T-cell (primary cell): ENCODE data around the gene MGAT5. TPM values are rescaled to one million over a fixed set of nuclear protein-coding genes. Genes with fewer than 3 reads are reported as not detected.

Experiments used
- ATAC-seq, 4 experiments: fragments of 200-7000 bp in 3 of 4; fragments of 150-1000 bp in 1 of 4; cut with Tn5 transposase; replicated peaks in 1 of 4; 1 replicate in 3 of 4; 2 replicates in 1 of 4; pipeline ENCODE4 v1.10.0; 2021; ENCODE audit warnings: moderate library complexity in 3 of 4, mild to moderate bottlenecking in 2 of 4, moderate number of reproducible peaks in 1 of 4
- CTCF ChIA-PET, 2 donors: fragments of 300-600 bp; sonication (Branson Sonifier 250); formaldehyde crosslinking; loops; one replicate each; lab custom pipeline; 2022; ENCODE audit warnings: antibody characterized with exemption in 2 of 2; lab: Charles Lee
- POLR2A ChIA-PET, 2 donors: fragments of 300-600 bp; sonication (Branson Sonifier 250); formaldehyde crosslinking; loops; one replicate each; lab custom pipeline; 2022; ENCODE audit warnings: antibody characterized with exemption in 2 of 2; lab: Charles Lee
- DNase-seq, 35 experiments: peaks; one replicate each; pipeline versions ENCODE4 v3.0.0 to v3.0.0-alpha.2; 2013 to 2023
- H3K27ac ChIP-seq: one replicate; pipeline ENCODE4 v1.5.1; 2013; ENCODE audit warnings: low read length
- H3K27me3 ChIP-seq, 2 experiments: replicated peaks in 1 of 2; 1 replicate in 1 of 2; 2 replicates in 1 of 2; pipeline versions ENCODE4 v1.6.1 to v1.7.0; 2013; ENCODE audit warnings: low read length in 1 of 2, mixed read lengths in 1 of 2; ENCODE audit not compliant: control insufficient read depth in 2 of 2, insufficient read depth in 2 of 2; ENCODE audit errors: extremely low read depth in 1 of 2
- H3K36me3 ChIP-seq, 2 donors: 1 replicate in 1 of 2; 2 replicates in 1 of 2; pipeline versions ENCODE4 v1.6.1 to v1.7.0; 2013; ENCODE audit warnings: low read length in 1 of 2; ENCODE audit not compliant: control insufficient read depth in 2 of 2, insufficient read depth in 1 of 2; ENCODE audit errors: extremely low read depth in 1 of 2
- H3K4me1 ChIP-seq, 2 experiments: 1 replicate in 1 of 2; 2 replicates in 1 of 2; pipeline versions ENCODE4 v1.6.1 to v1.7.0; 2013; ENCODE audit warnings: low read length in 2 of 2, mixed read lengths in 1 of 2; ENCODE audit not compliant: insufficient read depth in 2 of 2, control insufficient read depth in 1 of 2; ENCODE audit errors: extremely low read depth in 1 of 2
- H3K4me3 ChIP-seq, 2 donors: 1 replicate in 1 of 2; 2 replicates in 1 of 2; pipeline versions ENCODE4 v1.5.1 to v1.7.0; 2013; ENCODE audit warnings: mild to moderate bottlenecking in 2 of 2, low read length in 1 of 2, moderate library complexity in 1 of 2; ENCODE audit not compliant: control insufficient read depth in 1 of 2; ENCODE audit errors: extremely low read depth in 1 of 2
- H3K9me3 ChIP-seq: 2 replicates; pipeline ENCODE4 v1.7.0; 2013
- H3K27ac Mint-ChIP-seq, 2 donors: one replicate each; pipeline ENCODE4 v1.8.0; 2020 to 2021; ENCODE audit warnings: mild to moderate bottlenecking in 2 of 2, mixed read lengths in 2 of 2
- H3K27me3 Mint-ChIP-seq, 2 donors: one replicate each; pipeline ENCODE4 v1.8.0; 2021 to 2022; ENCODE audit warnings: mixed read lengths in 2 of 2
- H3K36me3 Mint-ChIP-seq: one replicate; pipeline ENCODE4 v1.8.0; 2021; ENCODE audit warnings: mixed read lengths
- H3K4me1 Mint-ChIP-seq, 3 donors: one replicate each; pipeline ENCODE4 v1.8.0; 2020 to 2022; ENCODE audit warnings: mixed read lengths in 3 of 3, mild to moderate bottlenecking in 1 of 3
- H3K4me3 Mint-ChIP-seq, 3 donors: one replicate each; pipeline ENCODE4 v1.8.0; 2020 to 2022; ENCODE audit warnings: mild to moderate bottlenecking in 3 of 3, mixed read lengths in 3 of 3, moderate library complexity in 3 of 3
- H3K9me3 Mint-ChIP-seq, 3 donors: one replicate each; pipeline ENCODE4 v1.8.0; 2020 to 2022; ENCODE audit warnings: mixed read lengths in 3 of 3
- WGBS: methylation state at CpG from one replicate; pipeline ENCODE4 v1.1.5; 2013; ENCODE audit warnings: missing lambda C conversion rate; ENCODE audit not compliant: insufficient coverage; 5-methylcytosine and 5-hydroxymethylcytosine counted together
- total RNA-seq, 35 experiments: library from RNA in 6 of 35; stranded (reverse) in 6 of 35; fragments of 120-200 nt in 1 of 35; gene quantifications; one replicate each; pipeline versions ENCODE4 v1.2.1 to v1.2.4 and lab custom pipeline; 2013 to 2026

Gene MGAT5
- total RNA-seq, 5 donors from 2014 or later (not counting 1 experiment from before 2014, with no cell fraction given): 61.1 to 94.9 (median 81.8) TPM

DNA sequence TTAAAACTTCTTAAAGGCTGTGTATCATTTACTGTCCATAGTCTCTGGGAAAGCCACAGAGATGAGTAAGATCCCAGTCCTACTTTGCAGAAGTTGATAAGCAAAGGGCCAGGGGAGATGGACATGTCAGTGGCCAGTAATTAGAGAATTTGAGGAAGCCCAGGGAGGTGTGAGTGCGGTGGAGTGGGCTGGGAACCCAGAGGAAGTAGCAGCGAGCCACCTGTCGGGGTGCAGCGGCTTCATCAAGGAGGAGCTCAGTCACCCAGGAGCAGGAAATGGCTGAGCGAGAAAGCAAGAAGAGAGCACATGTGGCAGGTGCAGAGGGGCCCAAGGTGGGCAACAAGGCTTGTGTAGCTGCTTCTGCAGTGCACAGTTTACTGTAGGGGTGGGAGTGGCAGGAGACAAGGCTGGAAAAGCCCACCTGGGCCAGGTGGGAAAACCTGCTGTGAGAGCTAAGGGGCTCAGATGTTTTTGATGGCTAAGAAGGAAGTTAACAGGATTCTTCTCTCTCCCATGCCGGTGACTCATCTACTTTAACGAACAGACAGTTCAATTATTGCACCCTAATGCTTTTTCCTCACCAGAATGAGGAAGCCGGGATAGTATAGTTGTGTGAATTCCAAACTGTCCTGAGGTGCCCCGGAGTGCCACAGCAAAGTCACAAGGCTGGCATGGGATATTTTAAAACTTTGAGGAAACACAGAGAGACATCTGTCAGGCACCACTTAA is 34.8 kb upstream of the MGAT5 start:
- Histone ChIP-seq H3K4me1 (peaks cover 44 to 48% of the 10 kb centered on the region in 2 experiments), H3K27ac (peak overlapping the region; percentile 84), H3K27me3 (no peaks in the 10 kb centered on the region), H3K36me3 (no peaks in the 10 kb centered on the region), H3K9me3 (no peaks in the 10 kb centered on the region), H3K4me3 (peak overlapping the region; percentile 5 to 15)
- Mint-ChIP-seq H3K36me3 (peaks cover 12% of the 10 kb centered on the region), H3K27ac (peak overlapping the region; percentile 88 to 94), H3K27me3 (no peaks in the 10 kb centered on the region), H3K9me3 (peaks cover 0 to 8% (median 3%) of the 10 kb centered on the region in 3 donors), H3K4me3 (peak overlapping the region; percentile 48 to 75 (median 61)), H3K4me1 (peaks cover 59 to 77% (median 66%) of the 10 kb centered on the region in 3 donors)
- 0% methylated on average over 5 of the region's 9 CpGs for WGBS
- DNase-seq: peak in 34 of 35 experiments; percentile 21 to 63 (median 38)
- ChIA-PET CTCF (interaction anchor here (0.6 to 3.0 kb wide), 12 partner anchors 9 to 101 kb away, joined by 3 to 11 read pairs (median 4); no protein-coding TSS in a partner anchor), POLR2A (interaction anchor here in 1 of 2 donors (1.1 to 1.5 kb wide), 2 partner anchors 12 to 99 kb away, joined by 3 to 8 read pairs; no protein-coding TSS in a partner anchor)
- peak; percentile 70 to 84 (median 78) for ATAC-seq

- H3K9me3 Mint-ChIP-seq: no peaks in the 10 kb centered on the region
- H3K27ac Mint-ChIP-seq: peak overlapping the region; percentile 40 to 94
- H3K27me3 Mint-ChIP-seq: no peaks in the 10 kb centered on the region
- ChIA-PET CTCF (interaction anchor here (2.0 to 3.0 kb wide), 2 partner anchors 12 to 102 kb away, joined by 9 to 11 read pairs; no protein-coding TSS in a partner anchor), POLR2A (interaction anchor here (0.6 to 1.5 kb wide), 3 partner anchors 11 to 93 kb away, joined by 4 to 8 read pairs (median 4); no protein-coding TSS in a partner anchor)
- DNase-seq (no peak), ATAC-seq (no peak)
- no peaks in the 10 kb centered on the region for H3K9me3 ChIP-seq
- peaks cover 59 to 82% (median 71%) of the 10 kb centered on the region in 3 donors for H3K4me1 Mint-ChIP-seq
- peaks cover 44 to 48% of the 10 kb centered on the region in 2 experiments for H3K4me1 ChIP-seq
- WGBS: 73% methylated on average over 5 of the region's 7 CpGs
- H3K4me3 ChIP-seq: no peak overlapping the region
- no peak overlapping the region for H3K27ac ChIP-seq
- peak overlapping the region in 1 of 3 donors; percentile 3 for H3K4me3 Mint-ChIP-seq
- H3K27me3 ChIP-seq: no peaks in the 10 kb centered on the region
- H3K36me3 ChIP-seq: no peaks in the 10 kb centered on the region
- peaks cover 3% of the 10 kb centered on the region for H3K36me3 Mint-ChIP-seq
These were observed 33.4 kb upstream of the MGAT5 start for GRCh38 chr2:134220344-134220974.

DNA sequence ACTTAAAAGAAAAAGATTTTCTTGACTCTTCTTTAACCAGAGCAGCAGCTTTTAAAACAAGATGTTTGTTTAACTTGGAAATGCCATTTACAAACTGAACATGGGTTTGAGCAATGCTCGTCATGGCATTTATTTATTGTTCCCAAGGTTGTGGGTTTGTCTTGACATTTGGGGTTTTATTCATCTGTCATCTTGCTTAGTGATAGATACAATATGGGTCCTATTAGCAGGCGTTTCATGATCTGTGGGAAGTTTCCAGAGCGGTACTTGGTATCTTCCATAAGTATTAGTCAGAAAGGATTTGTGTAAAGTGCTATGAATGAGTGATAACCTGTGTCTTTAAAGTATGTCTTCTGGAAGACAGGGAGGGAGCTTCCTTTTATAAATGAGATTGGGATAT is 29.9 kb upstream of the MGAT5 start:
- H3K4me1 ChIP-seq: peaks cover 17 to 22% of the 10 kb centered on the region in 2 experiments
- no peaks in the 10 kb centered on the region for H3K36me3 ChIP-seq
- ATAC-seq (no peak), DNase-seq (no peak)
- no peak overlapping the region for H3K4me3 ChIP-seq
- Mint-ChIP-seq H3K27ac (no peak overlapping the region), H3K9me3 (peaks cover 0 to 17% (median 7%) of the 10 kb centered on the region in 3 donors), H3K27me3 (no peaks in the 10 kb centered on the region), H3K4me1 (peaks cover 45 to 78% (median 61%) of the 10 kb centered on the region in 3 donors), H3K4me3 (no peak overlapping the region), H3K36me3 (peaks cover 13% of the 10 kb centered on the region)
- CTCF ChIA-PET: interaction anchor here (0.8 to 1.2 kb wide), 5 partner anchors 17 to 105 kb away, joined by 3 to 7 read pairs (median 3); no protein-coding TSS in a partner anchor
- peaks cover 2% of the 10 kb centered on the region for H3K9me3 ChIP-seq
- POLR2A ChIA-PET: interaction anchor here in 1 of 2 donors (0.6 kb wide), 1 partner anchor 35 kb away, joined by 4 read pairs; no protein-coding TSS in a partner anchor
- H3K27ac ChIP-seq: no peak overlapping the region
- no peaks in the 10 kb centered on the region for H3K27me3 ChIP-seq
- WGBS: 78% methylated on average over 3 of the region's 3 CpGs

- ATAC-seq: no peak
- WGBS: no CpG with 5 or more reads among the region's 2 CpGs
- Histone ChIP-seq H3K4me3 (no peak overlapping the region), H3K27me3 (no peaks in the 10 kb centered on the region), H3K4me1 (peaks cover 10% of the 10 kb centered on the region in 2 experiments), H3K36me3 (no peaks in the 10 kb centered on the region), H3K9me3 (peaks cover 2% of the 10 kb centered on the region), H3K27ac (no peak overlapping the region)
- Mint-ChIP-seq H3K27me3 (no peaks in the 10 kb centered on the region), H3K27ac (peak overlapping the region in 1 of 2 donors; percentile 46), H3K4me3 (no peak overlapping the region), H3K9me3 (peaks cover 0 to 18% (median 9%) of the 10 kb centered on the region in 3 donors), H3K36me3 (peaks cover 13% of the 10 kb centered on the region), H3K4me1 (peaks cover 40 to 75% (median 56%) of the 10 kb centered on the region in 3 donors)
- DNase-seq: no peak
- CTCF ChIA-PET: interaction anchor here (0.6 to 0.7 kb wide), 5 partner anchors 9 to 142 kb away, joined by 3 to 7 read pairs (median 4); no protein-coding TSS in a partner anchor
- POLR2A ChIA-PET: no interaction called here
These were observed 28.7 kb upstream of the MGAT5 start for GRCh38 chr2:134225173-134225572.

GRCh38 chr2:134225841-134226240 is 28.0 kb upstream of the MGAT5 start:
- DNase-seq: no peak
- no peak overlapping the region for H3K27ac Mint-ChIP-seq
- Histone ChIP-seq H3K9me3 (peaks cover 2% of the 10 kb centered on the region), H3K27ac (no peak overlapping the region), H3K4me3 (no peak overlapping the region), H3K27me3 (no peaks in the 10 kb centered on the region), H3K36me3 (no peaks in the 10 kb centered on the region), H3K4me1 (peaks cover 5% of the 10 kb centered on the region in 2 experiments)
- H3K4me1 Mint-ChIP-seq: peaks cover 37 to 74% (median 57%) of the 10 kb centered on the region in 3 donors
- H3K4me3 Mint-ChIP-seq: no peak overlapping the region
- ATAC-seq: no peak
- peaks cover 0 to 18% (median 9%) of the 10 kb centered on the region in 3 donors for H3K9me3 Mint-ChIP-seq
- 100% methylated on average over 2 of the region's 2 CpGs for WGBS
- ChIA-PET CTCF (interaction anchor here in 1 of 2 donors (2.6 kb wide), 1 partner anchor 18 kb away, joined by 6 read pairs; no protein-coding TSS in a partner anchor), POLR2A (no interaction called here)
- no peaks in the 10 kb centered on the region for H3K27me3 Mint-ChIP-seq
- H3K36me3 Mint-ChIP-seq: peaks cover 13% of the 10 kb centered on the region

GRCh38 chr2:134226601-134227000 is 27.3 kb upstream of the MGAT5 start:
- Mint-ChIP-seq H3K4me1 (peaks cover 37 to 75% (median 58%) of the 10 kb centered on the region in 3 donors), H3K27me3 (no peaks in the 10 kb centered on the region), H3K9me3 (peaks cover 0 to 18% (median 9%) of the 10 kb centered on the region in 3 donors), H3K27ac (no peak overlapping the region), H3K4me3 (no peak overlapping the region), H3K36me3 (peaks cover 13% of the 10 kb centered on the region)
- POLR2A ChIA-PET: no interaction called here
- CTCF ChIA-PET: interaction anchor here in 1 of 2 donors (1.4 to 2.6 kb wide), 2 partner anchors 19 to 20 kb away, joined by 5 to 6 read pairs; no protein-coding TSS in a partner anchor
- DNase-seq: no peak
- Histone ChIP-seq H3K27ac (no peak overlapping the region), H3K27me3 (no peaks in the 10 kb centered on the region), H3K4me3 (no peak overlapping the region), H3K36me3 (no peaks in the 10 kb centered on the region), H3K9me3 (peaks cover 2% of the 10 kb centered on the region), H3K4me1 (peaks cover 11 to 12% of the 10 kb centered on the region in 2 experiments)
- no peak for ATAC-seq
- 76% methylated on average over 3 of the region's 4 CpGs for WGBS
